ENCODE data around the gene ITPKB. TPM values are rescaled to one million over a fixed set of nuclear protein-coding genes. Genes with fewer than 3 reads are reported as not detected.

The ITPKB gene
- total RNA-seq, 4 donors from 2014 or later = 29.7 to 117 (median 44.9) TPM

DNA sequence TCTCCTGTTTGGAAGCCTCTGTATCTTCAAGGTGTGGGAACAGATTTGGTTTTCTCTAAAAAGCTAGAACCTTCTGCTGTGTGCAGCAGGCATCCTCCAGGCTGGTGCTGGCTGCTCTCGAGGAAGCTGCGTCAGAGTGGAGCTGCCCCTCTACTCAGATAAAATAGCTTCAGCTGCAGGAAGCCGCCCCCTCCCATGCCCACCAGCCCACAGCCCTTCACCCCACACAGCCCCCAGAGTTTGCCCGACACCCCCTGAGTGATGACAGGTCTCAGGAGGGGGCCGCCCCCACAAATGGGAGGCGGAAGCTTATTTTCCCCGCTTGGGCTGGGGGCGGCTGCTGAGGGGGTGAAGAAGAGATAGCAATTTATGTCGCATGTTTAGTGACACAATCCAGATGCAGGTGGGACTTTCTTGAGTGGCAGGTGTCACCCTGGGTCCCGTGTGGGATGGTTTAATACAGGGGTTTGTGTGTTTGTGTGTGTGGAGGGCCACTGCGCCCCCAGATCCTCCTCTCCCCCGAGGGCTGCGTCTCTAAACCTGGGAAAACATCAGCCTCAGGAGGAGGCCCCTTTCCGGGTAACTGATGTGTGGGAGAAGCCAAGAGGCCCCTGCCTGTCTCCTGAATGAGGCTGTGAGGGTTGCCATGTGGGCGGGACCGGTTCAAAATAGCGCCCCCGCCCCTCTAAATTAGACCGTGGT lies 135.1 kb downstream of the ITPKB start:
- no peak overlapping the region for H3K4me3 ChIP-seq
- peaks cover 8 to 15% of the 10 kb centered on the region in 2 donors for H3K4me1 ChIP-seq
- no peaks in the 10 kb centered on the region for H3K9me3 ChIP-seq
- H3K27ac ChIP-seq = peak overlapping the region; percentile 77 to 81
- TF ChIP-seq, protein P1, sequence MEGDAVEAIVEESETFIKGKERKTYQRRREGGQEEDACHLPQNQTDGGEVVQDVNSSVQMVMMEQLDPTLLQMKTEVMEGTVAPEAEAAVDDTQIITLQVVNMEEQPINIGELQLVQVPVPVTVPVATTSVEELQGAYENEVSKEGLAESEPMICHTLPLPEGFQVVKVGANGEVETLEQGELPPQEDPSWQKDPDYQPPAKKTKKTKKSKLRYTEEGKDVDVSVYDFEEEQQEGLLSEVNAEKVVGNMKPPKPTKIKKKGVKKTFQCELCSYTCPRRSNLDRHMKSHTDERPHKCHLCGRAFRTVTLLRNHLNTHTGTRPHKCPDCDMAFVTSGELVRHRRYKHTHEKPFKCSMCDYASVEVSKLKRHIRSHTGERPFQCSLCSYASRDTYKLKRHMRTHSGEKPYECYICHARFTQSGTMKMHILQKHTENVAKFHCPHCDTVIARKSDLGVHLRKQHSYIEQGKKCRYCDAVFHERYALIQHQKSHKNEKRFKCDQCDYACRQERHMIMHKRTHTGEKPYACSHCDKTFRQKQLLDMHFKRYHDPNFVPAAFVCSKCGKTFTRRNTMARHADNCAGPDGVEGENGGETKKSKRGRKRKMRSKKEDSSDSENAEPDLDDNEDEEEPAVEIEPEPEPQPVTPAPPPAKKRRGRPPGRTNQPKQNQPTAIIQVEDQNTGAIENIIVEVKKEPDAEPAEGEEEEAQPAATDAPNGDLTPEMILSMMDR (IDR thresholded peaks at IDR 0.05) = no peak
- no peak for TF ChIP-seq POLR2A (IDR thresholded peaks at IDR 0.05)
- no peak for DNase-seq
- no peaks in the 10 kb centered on the region for H3K36me3 ChIP-seq
- H3K27me3 ChIP-seq = no peaks in the 10 kb centered on the region
- intact Hi-C loops (cut with DNase I; ENCODE audit: low total_unique reads) = loop anchor here (10.0 kb wide), 1 partner anchor 59 kb away; the partner anchor contains the start of gene STUM

DNA sequence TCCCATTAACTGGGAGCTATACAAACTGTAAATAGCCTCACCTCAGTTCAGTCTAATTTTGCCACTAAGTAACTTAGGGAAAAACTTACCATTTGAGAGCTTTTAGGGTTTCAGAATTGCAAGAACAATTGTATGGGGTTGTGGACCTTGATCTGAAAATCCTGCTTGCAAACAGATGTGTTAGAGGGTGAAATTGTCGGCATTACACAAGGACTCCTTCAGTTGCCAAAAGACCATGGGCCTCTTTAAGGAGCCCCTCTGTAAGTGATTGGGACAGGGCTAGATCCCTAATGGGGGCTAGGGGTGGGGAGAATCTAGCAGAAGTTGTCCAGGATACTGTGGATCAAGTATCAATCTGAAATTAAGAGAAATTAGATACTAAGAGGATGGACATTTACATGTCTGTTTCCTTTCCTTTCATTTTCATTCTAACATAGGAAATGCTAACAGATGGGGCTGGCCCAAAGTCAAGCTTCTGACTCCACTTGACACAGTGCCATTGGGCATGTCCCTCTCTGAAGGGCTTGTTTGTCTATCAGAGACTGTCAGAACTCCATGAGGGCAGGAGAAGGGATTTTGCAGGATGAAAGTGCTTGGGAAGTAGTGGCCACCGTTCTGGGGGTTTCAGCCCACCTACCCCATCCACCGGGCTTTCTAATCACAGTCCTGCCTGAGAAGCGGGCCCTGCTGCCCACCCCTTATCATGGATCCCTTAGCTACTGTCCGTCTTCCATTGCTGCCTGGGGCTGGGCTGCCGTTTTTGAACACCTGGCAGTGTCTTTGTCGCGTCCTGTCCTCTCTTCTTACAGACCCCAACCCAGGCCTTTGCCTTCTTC lies 135.8 kb downstream of the ITPKB start:
- no peaks in the 10 kb centered on the region for H3K27me3 ChIP-seq
- H3K9me3 ChIP-seq = no peaks in the 10 kb centered on the region
- peaks cover 8 to 15% of the 10 kb centered on the region in 2 donors for H3K4me1 ChIP-seq
- H3K4me3 ChIP-seq = no peak overlapping the region
- intact Hi-C loops (cut with DNase I; ENCODE audit: low total_unique reads) = loop anchor here (10.0 kb wide), 1 partner anchor 58 kb away; the partner anchor contains the start of gene STUM
- DNase-seq = peak; percentile 72 to 78
- H3K36me3 ChIP-seq = no peaks in the 10 kb centered on the region
- TF ChIP-seq, protein P1 (IDR thresholded peaks at IDR 0.05) = no peak
- no peak for TF ChIP-seq POLR2A (IDR thresholded peaks at IDR 0.05)
- H3K27ac ChIP-seq = peak overlapping the region; percentile 77 to 81

DNA sequence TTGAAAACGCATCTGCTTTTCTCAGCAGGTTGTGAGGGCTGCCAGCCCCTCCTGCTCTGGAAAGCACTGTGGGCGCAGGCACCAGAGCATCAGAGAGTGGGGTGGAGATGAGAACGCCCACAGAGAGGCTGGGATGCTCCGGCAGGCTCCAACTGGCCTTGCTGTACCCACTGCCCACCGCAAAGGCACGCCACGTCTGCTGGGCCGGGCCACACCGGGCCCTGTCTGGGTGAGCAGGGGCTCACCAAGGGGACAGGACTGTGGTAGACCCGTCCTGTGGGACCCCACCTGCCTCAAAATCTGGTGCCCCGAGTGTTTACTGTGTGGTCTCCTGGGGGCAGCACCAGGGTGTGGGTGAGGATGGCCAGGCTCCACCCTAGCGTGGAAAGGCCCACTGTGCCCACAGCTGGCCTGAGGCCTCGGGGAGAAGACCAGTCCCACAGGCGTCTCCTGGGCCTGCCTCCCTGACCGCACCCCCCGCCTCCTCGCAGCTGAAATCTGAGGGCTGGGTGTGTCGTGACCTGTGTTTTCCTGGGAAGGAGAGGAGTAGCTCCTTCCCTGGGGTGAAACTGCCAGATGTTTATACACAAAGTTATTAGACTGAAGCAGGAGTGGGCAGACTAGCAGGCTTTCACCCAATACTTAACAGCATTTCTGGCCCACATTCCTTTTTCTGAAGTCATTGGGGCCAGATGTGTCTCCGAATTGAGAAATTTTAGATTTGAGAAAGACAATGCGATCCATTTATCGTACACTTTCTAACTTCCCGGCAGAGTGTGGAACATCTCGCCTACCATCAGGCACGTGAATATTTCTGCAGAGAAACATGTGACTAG lies 136.7 kb downstream of the ITPKB start:
- Histone ChIP-seq H3K4me1 (peaks cover 8 to 15% of the 10 kb centered on the region in 2 donors), H3K27ac (peak overlapping the region; percentile 77 to 81), H3K4me3 (no peak overlapping the region), H3K27me3 (no peaks in the 10 kb centered on the region), H3K9me3 (no peaks in the 10 kb centered on the region), H3K36me3 (no peaks in the 10 kb centered on the region)
- peak; percentile 72 to 79 for DNase-seq
- intact Hi-C loops (cut with DNase I; ENCODE audit: low total_unique reads) = loop anchor here (10.0 kb wide), 1 partner anchor 58 kb away; the partner anchor contains the start of gene STUM
- TF ChIP-seq POLR2A (IDR thresholded peaks at IDR 0.05) = no peak
- TF ChIP-seq, protein P1 (IDR thresholded peaks at IDR 0.05) = no peak

DNA sequence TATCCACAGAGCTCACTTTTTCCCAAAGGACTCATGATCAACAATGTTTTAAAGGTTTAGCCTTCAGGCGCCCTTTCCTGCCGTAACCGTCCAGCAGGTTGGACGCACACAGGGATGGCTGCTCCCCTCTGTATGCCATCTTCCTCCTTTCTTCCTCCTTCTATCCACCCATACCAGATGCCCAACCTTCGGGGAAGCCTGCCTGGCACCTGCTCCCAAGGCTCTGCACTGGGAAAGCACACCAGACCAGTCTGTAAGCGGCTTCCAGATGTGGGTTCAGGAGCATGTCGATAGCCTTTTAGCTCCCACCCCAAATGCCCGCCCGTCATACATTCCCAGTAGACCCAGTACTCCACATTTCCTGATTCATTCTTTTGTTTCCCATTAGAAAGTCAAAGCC lies 137.6 kb downstream of the ITPKB start:
- H3K27ac ChIP-seq = peak overlapping the region; percentile 77 to 81
- intact Hi-C loops (cut with DNase I; ENCODE audit: low total_unique reads) = loop anchor here (10.0 kb wide), 1 partner anchor 57 kb away; the partner anchor contains the start of gene STUM

More for the DNA sequence above, 137.6 kb downstream of the ITPKB start:
- TF ChIP-seq, protein P1 (IDR thresholded peaks at IDR 0.05) = no peak
- no peak for TF ChIP-seq POLR2A (IDR thresholded peaks at IDR 0.05)
- H3K4me1 ChIP-seq = peaks cover 8 to 15% of the 10 kb centered on the region in 2 donors
- no peaks in the 10 kb centered on the region for H3K36me3 ChIP-seq
- no peaks in the 10 kb centered on the region for H3K27me3 ChIP-seq
- H3K4me3 ChIP-seq = no peak overlapping the region
- no peak for DNase-seq
- no peaks in the 10 kb centered on the region for H3K9me3 ChIP-seq
